ENCODE results near the gene IL27RA.

DNA sequence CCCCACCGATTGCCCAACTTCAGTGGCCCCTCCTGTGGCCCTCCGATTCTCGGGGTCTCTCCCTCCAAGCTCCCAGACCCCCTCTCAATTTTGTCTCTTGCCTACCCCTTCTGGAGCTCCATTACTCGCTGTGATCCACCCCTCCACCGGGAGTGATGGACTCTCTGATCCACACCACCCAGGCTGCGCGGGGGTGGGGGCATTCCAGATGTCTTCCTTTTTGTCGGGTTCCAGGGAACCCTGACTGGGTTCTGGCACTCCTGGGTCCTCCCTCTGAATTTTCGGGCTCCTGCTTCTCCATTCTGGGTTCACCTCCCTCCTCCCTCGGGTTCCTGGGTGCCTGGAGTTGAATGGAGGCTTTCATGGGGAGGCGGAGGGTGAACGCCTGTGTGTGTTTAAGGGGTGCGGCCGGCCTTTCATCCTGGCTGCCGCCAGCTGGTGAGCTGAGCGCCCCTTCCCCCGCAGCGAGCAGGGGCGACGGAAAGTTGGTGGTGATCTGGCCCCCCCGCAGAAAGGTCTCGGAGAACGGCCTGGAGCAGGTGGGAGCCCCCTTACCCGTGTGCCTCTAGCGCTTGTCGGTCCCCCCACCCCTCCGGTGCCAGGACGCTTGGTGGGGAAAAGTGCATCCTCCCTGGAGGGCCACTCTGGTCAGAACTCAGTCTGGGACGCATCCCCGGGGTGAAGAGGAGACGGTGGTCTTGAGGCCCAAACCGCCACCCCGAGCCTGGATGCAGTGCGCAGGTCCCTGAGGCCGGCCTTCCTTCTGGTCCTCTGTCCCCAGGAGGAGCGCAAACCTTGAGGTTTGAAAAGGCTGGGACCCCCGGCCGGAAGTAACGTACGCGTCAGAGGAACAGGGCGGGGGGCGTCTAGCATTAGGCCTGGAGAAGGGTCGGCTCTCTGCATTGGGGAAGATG is 42.6 kb downstream of the IL27RA start:
- TF ChIP-seq, protein P1, sequence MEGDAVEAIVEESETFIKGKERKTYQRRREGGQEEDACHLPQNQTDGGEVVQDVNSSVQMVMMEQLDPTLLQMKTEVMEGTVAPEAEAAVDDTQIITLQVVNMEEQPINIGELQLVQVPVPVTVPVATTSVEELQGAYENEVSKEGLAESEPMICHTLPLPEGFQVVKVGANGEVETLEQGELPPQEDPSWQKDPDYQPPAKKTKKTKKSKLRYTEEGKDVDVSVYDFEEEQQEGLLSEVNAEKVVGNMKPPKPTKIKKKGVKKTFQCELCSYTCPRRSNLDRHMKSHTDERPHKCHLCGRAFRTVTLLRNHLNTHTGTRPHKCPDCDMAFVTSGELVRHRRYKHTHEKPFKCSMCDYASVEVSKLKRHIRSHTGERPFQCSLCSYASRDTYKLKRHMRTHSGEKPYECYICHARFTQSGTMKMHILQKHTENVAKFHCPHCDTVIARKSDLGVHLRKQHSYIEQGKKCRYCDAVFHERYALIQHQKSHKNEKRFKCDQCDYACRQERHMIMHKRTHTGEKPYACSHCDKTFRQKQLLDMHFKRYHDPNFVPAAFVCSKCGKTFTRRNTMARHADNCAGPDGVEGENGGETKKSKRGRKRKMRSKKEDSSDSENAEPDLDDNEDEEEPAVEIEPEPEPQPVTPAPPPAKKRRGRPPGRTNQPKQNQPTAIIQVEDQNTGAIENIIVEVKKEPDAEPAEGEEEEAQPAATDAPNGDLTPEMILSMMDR (IDR thresholded peaks at IDR 0.05), result no peak
- TF ChIP-seq POLR2A (IDR thresholded peaks at IDR 0.05), result no peak

Data from prostate gland (tissue), 2 donors.